ENCODE data around the gene C1QTNF6.

Gene C1QTNF6

GRCh38 chr22:37160027-37160426 is 28.0 kb downstream of the C1QTNF6 start:
- DNase-seq (ENCODE audit: low spot score): no peak
- TF ChIP-seq CTCF (IDR thresholded peaks at IDR 0.05; ENCODE audit: borderline replicate concordance, control extremely low read depth, extremely low read depth, insufficient read depth, missing control alignments): no peak
- in situ Hi-C loops (cut with MboI; ENCODE audit: low sequenced_read_pairs, unreplicated experiment): no loop called here

- in situ Hi-C loops (cut with MboI; ENCODE audit: low sequenced_read_pairs, unreplicated experiment): no loop called here
- no peak for TF ChIP-seq CTCF (IDR thresholded peaks at IDR 0.05; ENCODE audit: borderline replicate concordance, control extremely low read depth, extremely low read depth, insufficient read depth, missing control alignments)
- DNase-seq (ENCODE audit: low spot score): no peak
Measured at GRCh38 chr22:37158963-37159290, 29.1 kb downstream of the C1QTNF6 start.

- in situ Hi-C loops (cut with MboI; ENCODE audit: low sequenced_read_pairs, unreplicated experiment): no loop called here
- TF ChIP-seq CTCF (IDR thresholded peaks at IDR 0.05; ENCODE audit: borderline replicate concordance, control extremely low read depth, extremely low read depth, insufficient read depth, missing control alignments): no peak
- DNase-seq (ENCODE audit: low spot score): no peak
Measured at GRCh38 chr22:37157516-37158285, 30.3 kb downstream of the C1QTNF6 start.

- no peak for TF ChIP-seq CTCF (IDR thresholded peaks at IDR 0.05; ENCODE audit: borderline replicate concordance, control extremely low read depth, extremely low read depth, insufficient read depth, missing control alignments)
- DNase-seq (ENCODE audit: low spot score): no peak
- in situ Hi-C loops (cut with MboI; ENCODE audit: low sequenced_read_pairs, unreplicated experiment): no loop called here
Measured at GRCh38 chr22:37156686-37157435, 31.2 kb downstream of the C1QTNF6 start.

DNA sequence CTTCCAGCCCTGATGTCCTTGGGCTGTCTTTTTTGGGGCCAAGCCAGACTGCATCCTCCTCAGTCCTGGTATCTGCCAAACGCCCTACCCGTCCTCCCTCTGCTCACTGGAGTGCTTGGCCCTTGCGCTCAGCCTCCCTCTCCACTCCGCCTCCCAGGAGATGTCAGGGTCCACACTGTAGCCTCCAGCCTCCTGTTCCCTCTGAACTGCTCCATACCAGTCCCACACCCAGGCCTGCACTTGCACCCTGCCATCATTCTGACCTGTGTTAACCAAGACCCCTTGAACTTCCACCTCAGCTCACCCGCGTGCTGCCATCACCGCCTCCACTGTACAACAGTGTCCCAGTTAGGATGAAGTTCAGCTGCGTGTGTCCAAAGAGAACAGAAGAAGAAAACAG is 32.1 kb downstream of the C1QTNF6 start:
- in situ Hi-C loops (cut with MboI; ENCODE audit: low sequenced_read_pairs, unreplicated experiment): no loop called here
- TF ChIP-seq CTCF (IDR thresholded peaks at IDR 0.05; ENCODE audit: borderline replicate concordance, control extremely low read depth, extremely low read depth, insufficient read depth, missing control alignments): no peak
- DNase-seq (ENCODE audit: low spot score): no peak

DNA sequence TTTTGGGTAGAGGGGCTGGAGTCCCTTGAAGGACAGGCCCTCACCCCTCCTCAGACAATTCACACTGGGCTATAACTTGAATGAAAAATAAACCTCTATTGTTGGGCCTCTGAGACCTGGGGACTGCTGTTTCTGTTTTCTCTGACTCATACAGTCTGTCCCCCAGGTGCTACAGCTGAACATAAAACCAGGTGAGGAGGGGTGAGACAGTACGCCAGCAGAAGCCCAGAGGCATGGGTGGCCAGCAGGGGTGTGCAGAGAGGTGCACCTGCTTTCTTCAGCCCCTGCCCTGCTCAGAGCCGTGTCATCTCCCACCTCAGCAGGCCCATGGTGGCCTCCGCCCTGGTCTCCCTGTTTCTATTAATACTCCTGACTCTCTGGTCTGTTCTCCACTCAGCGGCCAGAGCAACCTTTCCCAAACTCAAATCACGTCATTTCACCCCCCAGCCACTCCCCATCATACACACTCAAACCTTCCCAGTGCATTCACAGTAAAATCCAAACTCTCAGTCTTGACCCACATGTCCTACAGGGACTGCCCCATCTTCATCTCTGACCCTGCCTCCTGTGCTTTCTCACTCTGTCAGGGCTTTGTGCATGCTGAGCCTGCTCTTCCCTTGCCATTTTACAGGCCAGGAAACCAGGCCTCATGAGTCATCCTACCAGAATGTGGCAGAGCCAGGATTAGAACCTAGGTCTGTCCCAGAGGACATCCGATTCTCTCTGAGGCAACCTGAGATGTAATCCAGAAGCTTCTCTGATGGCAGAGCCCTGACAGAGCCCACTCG is 32.9 kb downstream of the C1QTNF6 start:
- in situ Hi-C loops (cut with MboI; ENCODE audit: low sequenced_read_pairs, unreplicated experiment): no loop called here

More for the DNA sequence above, 32.9 kb downstream of the C1QTNF6 start:
- DNase-seq (ENCODE audit: low spot score): no peak
- TF ChIP-seq CTCF (IDR thresholded peaks at IDR 0.05; ENCODE audit: borderline replicate concordance, control extremely low read depth, extremely low read depth, insufficient read depth, missing control alignments): no peak
